ENCODE results near the gene RGL2.

DNA sequence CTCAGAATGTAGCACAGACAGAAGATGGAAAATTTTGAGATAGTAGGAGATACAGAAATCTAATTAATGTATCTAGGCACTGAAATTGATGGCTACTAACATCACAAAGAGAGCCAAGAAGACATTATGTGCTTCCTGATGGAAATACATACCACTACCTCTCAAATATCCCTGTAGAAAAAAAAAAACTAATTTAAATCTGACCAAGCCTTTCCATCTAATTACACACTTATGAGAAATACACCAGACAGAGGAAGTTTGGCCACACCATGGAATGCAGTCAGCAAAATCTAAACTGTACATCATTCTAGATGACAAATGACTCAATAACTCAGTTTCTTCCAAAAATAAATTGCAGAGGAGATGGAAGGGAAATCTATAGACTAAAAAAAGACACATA, 46.0 kb downstream of the RGL2 start:
- TF ChIP-seq, protein P1, sequence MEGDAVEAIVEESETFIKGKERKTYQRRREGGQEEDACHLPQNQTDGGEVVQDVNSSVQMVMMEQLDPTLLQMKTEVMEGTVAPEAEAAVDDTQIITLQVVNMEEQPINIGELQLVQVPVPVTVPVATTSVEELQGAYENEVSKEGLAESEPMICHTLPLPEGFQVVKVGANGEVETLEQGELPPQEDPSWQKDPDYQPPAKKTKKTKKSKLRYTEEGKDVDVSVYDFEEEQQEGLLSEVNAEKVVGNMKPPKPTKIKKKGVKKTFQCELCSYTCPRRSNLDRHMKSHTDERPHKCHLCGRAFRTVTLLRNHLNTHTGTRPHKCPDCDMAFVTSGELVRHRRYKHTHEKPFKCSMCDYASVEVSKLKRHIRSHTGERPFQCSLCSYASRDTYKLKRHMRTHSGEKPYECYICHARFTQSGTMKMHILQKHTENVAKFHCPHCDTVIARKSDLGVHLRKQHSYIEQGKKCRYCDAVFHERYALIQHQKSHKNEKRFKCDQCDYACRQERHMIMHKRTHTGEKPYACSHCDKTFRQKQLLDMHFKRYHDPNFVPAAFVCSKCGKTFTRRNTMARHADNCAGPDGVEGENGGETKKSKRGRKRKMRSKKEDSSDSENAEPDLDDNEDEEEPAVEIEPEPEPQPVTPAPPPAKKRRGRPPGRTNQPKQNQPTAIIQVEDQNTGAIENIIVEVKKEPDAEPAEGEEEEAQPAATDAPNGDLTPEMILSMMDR (conservative IDR thresholded peaks at IDR 0.05 in 1 of 2, IDR thresholded peaks at IDR 0.05 in 1 of 2; ENCODE audit: extremely low read depth in 1 of 2, insufficient read depth in 1 of 2, low read depth in 1 of 2, low read length in 2 of 2), result no peak
- no peak for TF ChIP-seq EZH2 (IDR thresholded peaks at IDR 0.05; ENCODE audit: borderline replicate concordance, low read length)

All from mammary epithelial cell (primary cell).